Adrenal gland (tissue), 5 donors: Measurements from ENCODE around the gene REPS2.

ENCODE experiments used
- POLR2A ChIP-seq, 2 donors: fragments of 450-650 bp; IDR thresholded peaks; one replicate each; pipeline ENCODE4 v1.6.1; 2017; ENCODE audit warnings: antibody characterized with exemption in 2 of 2, mild to moderate bottlenecking in 2 of 2, moderate library complexity in 1 of 2
- TF ChIP-seq, protein P1 (sequence below), 6 experiments: fragments of 450-650 bp in 4 of 6; fragments of 200-600 bp in 2 of 6; sonication (generic) in 1 of 6; IDR thresholded peaks; 1 replicate in 5 of 6; 2 replicates in 1 of 6; pipeline versions ENCODE4 v1.5.1 to v1.8.0; 2016 to 2021; ENCODE audit warnings: antibody characterized with exemption in 6 of 6, mild to moderate bottlenecking in 2 of 6, moderate library complexity in 1 of 6
- donor health status: DM: no; HTN: no; CAD: no.

DNA sequence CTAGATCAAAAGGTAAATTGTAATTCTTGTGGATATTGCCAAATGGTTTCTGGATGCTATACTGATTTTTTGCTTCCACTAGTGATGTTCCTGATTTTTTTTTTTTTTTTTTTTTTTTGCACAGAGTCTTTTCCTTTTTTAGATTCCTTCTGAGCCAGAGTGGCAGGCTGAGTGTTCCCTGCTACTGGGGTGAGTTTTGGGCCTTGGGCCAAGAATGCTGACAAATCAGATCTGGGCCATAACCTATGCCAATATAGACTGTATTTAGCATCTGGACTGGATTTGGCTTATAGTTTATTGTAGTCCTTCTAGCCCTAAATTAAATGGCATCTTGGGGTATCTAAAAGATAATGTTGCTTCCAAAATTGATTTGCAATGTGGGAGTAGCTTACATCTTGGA lies 52.8 kb downstream of the REPS2 start:
- TF ChIP-seq POLR2A (IDR thresholded peaks at IDR 0.05) = no peak
- TF ChIP-seq, protein P1, sequence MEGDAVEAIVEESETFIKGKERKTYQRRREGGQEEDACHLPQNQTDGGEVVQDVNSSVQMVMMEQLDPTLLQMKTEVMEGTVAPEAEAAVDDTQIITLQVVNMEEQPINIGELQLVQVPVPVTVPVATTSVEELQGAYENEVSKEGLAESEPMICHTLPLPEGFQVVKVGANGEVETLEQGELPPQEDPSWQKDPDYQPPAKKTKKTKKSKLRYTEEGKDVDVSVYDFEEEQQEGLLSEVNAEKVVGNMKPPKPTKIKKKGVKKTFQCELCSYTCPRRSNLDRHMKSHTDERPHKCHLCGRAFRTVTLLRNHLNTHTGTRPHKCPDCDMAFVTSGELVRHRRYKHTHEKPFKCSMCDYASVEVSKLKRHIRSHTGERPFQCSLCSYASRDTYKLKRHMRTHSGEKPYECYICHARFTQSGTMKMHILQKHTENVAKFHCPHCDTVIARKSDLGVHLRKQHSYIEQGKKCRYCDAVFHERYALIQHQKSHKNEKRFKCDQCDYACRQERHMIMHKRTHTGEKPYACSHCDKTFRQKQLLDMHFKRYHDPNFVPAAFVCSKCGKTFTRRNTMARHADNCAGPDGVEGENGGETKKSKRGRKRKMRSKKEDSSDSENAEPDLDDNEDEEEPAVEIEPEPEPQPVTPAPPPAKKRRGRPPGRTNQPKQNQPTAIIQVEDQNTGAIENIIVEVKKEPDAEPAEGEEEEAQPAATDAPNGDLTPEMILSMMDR (IDR thresholded peaks at IDR 0.05) = no peak
